SU-DHL-6 (cell line): ENCODE measurements around the gene ACTL6B.

Experiments used
- EZH2phosphoT487 ChIP-seq: fragments of 200-600 bp; sonication (generic), shearing (Covaris generic); conservative IDR thresholded peaks from 2 replicates; pipeline ENCODE4 v1.6.1; 2018; ENCODE audit warnings: mild to moderate bottlenecking, antibody characterized with exemption, low read length, moderate library complexity, mixed read lengths
- TF ChIP-seq, protein P1 (sequence below): fragments of 200-600 bp; sonication (generic); IDR thresholded peaks from one replicate; pipeline ENCODE4 v1.5.1; 2017; ENCODE audit warnings: antibody characterized with exemption, mild to moderate bottlenecking, low read length, moderate library complexity; ENCODE audit not compliant: insufficient read depth, poor library complexity, severe bottlenecking

GRCh38 chr7:100685631-100686145 is 29.4 kb upstream of the ACTL6B start:
- TF ChIP-seq, protein P1, sequence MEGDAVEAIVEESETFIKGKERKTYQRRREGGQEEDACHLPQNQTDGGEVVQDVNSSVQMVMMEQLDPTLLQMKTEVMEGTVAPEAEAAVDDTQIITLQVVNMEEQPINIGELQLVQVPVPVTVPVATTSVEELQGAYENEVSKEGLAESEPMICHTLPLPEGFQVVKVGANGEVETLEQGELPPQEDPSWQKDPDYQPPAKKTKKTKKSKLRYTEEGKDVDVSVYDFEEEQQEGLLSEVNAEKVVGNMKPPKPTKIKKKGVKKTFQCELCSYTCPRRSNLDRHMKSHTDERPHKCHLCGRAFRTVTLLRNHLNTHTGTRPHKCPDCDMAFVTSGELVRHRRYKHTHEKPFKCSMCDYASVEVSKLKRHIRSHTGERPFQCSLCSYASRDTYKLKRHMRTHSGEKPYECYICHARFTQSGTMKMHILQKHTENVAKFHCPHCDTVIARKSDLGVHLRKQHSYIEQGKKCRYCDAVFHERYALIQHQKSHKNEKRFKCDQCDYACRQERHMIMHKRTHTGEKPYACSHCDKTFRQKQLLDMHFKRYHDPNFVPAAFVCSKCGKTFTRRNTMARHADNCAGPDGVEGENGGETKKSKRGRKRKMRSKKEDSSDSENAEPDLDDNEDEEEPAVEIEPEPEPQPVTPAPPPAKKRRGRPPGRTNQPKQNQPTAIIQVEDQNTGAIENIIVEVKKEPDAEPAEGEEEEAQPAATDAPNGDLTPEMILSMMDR, result no peak
- no peak for TF ChIP-seq EZH2phosphoT487
